ENCODE results near the gene MRAP2. TPM values are rescaled to one million over a fixed set of nuclear protein-coding genes. Genes with fewer than 3 reads are reported as not detected.
"Not testable (repeated sequence)": the region's sequence is repeated elsewhere in the genome, so short reads cannot be mapped to it uniquely, and the experiment has no call there.

MRAP2 gene
- total RNA-seq, 1 donor from 2014 or later: 4.2 TPM

- H3K4me3 ChIP-seq: no peak overlapping the region
- H3K9me3 ChIP-seq: no peaks in the 10 kb centered on the region
- intact Hi-C loops (cut with DNase I): no loop called here
- no peaks in the 10 kb centered on the region for H3K4me1 ChIP-seq
- DNase-seq (ENCODE audit: extremely low spot score in 2 of 2): no peak
- H3K36me3 ChIP-seq: no peaks in the 10 kb centered on the region
- no peaks in the 10 kb centered on the region for H3K27me3 ChIP-seq
- H3K27ac ChIP-seq: no peak overlapping the region
- TF ChIP-seq, protein P1, sequence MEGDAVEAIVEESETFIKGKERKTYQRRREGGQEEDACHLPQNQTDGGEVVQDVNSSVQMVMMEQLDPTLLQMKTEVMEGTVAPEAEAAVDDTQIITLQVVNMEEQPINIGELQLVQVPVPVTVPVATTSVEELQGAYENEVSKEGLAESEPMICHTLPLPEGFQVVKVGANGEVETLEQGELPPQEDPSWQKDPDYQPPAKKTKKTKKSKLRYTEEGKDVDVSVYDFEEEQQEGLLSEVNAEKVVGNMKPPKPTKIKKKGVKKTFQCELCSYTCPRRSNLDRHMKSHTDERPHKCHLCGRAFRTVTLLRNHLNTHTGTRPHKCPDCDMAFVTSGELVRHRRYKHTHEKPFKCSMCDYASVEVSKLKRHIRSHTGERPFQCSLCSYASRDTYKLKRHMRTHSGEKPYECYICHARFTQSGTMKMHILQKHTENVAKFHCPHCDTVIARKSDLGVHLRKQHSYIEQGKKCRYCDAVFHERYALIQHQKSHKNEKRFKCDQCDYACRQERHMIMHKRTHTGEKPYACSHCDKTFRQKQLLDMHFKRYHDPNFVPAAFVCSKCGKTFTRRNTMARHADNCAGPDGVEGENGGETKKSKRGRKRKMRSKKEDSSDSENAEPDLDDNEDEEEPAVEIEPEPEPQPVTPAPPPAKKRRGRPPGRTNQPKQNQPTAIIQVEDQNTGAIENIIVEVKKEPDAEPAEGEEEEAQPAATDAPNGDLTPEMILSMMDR (IDR thresholded peaks at IDR 0.05): no peak
- TF ChIP-seq POLR2A (IDR thresholded peaks at IDR 0.05): no peak
- TF ChIP-seq POLR2AphosphoS5 (IDR thresholded peaks at IDR 0.05; ENCODE audit: insufficient read depth in 1 of 2, low read depth in 1 of 2): no peak
These were observed 55.5 kb downstream of the MRAP2 start for GRCh38 chr6:84089081-84089480.

DNA sequence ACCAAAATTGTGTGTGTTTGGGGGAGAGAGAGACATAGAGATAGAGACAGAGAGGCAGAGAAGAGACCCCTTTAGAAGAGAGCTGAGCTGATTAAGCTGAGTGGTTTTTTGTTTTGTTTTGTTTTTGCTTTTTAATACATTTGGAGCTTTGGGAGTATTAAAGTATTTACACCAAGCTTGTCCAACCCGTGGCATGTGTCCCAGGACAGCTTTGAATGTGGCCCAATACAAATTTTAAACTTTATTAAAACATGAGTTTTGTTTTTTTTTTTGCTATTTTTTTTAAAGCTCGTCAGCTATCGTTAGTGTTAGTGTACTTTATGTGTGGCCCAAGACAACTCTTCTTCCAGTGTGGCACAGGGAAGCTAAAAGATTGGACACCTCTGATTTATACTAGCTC, 56.0 kb downstream of the MRAP2 start:
- Histone ChIP-seq H3K4me3 (no peak overlapping the region), H3K36me3 (no peaks in the 10 kb centered on the region), H3K27me3 (no peaks in the 10 kb centered on the region), H3K4me1 (no peaks in the 10 kb centered on the region), H3K27ac (no peak overlapping the region), H3K9me3 (no peaks in the 10 kb centered on the region)
- intact Hi-C loops (cut with DNase I): no loop called here
- no peak for DNase-seq (ENCODE audit: extremely low spot score in 2 of 2)
- TF ChIP-seq, protein P1 (IDR thresholded peaks at IDR 0.05): no peak
- no peak for TF ChIP-seq POLR2A (IDR thresholded peaks at IDR 0.05)
- TF ChIP-seq POLR2AphosphoS5 (IDR thresholded peaks at IDR 0.05; ENCODE audit: insufficient read depth in 1 of 2, low read depth in 1 of 2): no peak

GRCh38 chr6:84093441-84094435, 60.2 kb downstream of the MRAP2 start:
- TF ChIP-seq POLR2AphosphoS5 (IDR thresholded peaks at IDR 0.05; ENCODE audit: insufficient read depth in 1 of 2, low read depth in 1 of 2) (no peak), POLR2A (IDR thresholded peaks at IDR 0.05) (no peak)
- TF ChIP-seq, protein P1 (IDR thresholded peaks at IDR 0.05): no peak
- Histone ChIP-seq H3K27me3 (no peaks in the 10 kb centered on the region), H3K4me1 (no peaks in the 10 kb centered on the region), H3K27ac (no peak overlapping the region), H3K4me3 (no peak overlapping the region), H3K9me3 (no peaks in the 10 kb centered on the region), H3K36me3 (no peaks in the 10 kb centered on the region)
- intact Hi-C loops (cut with DNase I): no loop called here
- DNase-seq (ENCODE audit: extremely low spot score in 2 of 2): no peak

- no peak for DNase-seq (ENCODE audit: extremely low spot score in 2 of 2)
- intact Hi-C loops (cut with DNase I): no loop called here
- Histone ChIP-seq H3K27ac (no peak overlapping the region), H3K4me1 (no peaks in the 10 kb centered on the region), H3K27me3 (no peaks in the 10 kb centered on the region), H3K4me3 (no peak overlapping the region), H3K9me3 (no peaks in the 10 kb centered on the region), H3K36me3 (no peaks in the 10 kb centered on the region)
- TF ChIP-seq, protein P1 (IDR thresholded peaks at IDR 0.05): no peak
- TF ChIP-seq POLR2A (IDR thresholded peaks at IDR 0.05): no peak
- TF ChIP-seq POLR2AphosphoS5 (IDR thresholded peaks at IDR 0.05; ENCODE audit: insufficient read depth in 1 of 2, low read depth in 1 of 2): no peak
These were observed 61.6 kb downstream of the MRAP2 start for GRCh38 chr6:84095156-84095555.

DNA sequence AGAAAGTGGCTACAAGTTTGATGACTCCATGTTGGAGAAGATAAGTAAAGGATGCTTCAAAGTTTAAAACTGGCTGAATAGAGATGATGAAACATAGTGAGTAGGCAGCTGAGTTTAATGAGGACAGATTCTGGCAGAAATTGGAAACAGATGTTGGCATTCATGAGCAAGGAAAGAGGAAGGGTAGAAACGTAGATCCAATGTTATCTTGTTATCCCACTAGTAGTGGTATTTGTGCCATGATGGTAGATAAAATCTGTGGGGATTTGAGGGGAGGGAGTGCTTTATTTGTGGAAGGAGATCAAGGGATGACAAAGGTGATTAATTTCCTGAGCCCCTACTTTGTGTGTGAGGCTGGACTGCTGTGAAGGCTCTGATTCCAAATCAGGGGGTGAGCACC, 69.5 kb downstream of the MRAP2 start:
- TF ChIP-seq POLR2AphosphoS5 (IDR thresholded peaks at IDR 0.05; ENCODE audit: insufficient read depth in 1 of 2, low read depth in 1 of 2) (no peak), POLR2A (IDR thresholded peaks at IDR 0.05) (no peak)
- TF ChIP-seq, protein P1 (IDR thresholded peaks at IDR 0.05): no peak
- DNase-seq (ENCODE audit: extremely low spot score in 2 of 2): no peak

DNA sequence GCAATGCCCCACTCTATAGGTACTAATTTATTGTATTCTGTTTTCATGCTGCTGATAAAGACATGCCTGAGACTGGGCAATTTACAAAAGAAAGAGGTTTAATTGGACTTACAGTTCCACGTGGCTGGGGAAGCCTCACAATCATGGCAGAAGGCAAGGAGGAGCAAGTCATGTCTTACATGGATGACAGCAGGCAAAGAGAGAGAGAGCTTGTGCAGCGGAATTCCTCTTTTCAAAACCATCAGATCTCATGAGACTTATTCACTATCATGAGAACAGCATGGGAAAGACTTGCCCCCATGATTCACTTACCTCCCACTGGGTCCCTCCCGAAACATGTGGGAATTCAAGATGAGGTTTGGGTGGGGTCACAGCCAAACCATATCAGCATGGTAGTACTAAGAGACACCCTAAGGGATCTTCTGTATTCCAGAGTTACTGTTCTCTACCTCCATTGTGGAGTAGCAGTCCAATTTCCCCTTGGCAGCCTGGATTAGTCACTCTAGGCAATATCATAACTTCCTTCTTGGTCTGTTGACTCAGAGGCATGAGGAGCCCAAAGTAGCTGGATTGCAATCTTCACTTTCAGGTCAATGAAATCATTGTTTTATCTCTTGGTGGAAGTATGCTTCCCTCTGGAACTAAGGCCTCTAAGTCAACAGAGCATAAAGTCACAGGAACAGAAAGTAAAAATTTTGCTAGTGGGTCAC, 71.8 kb downstream of the MRAP2 start:
- H3K36me3 ChIP-seq; H3K4me1 ChIP-seq; H3K27me3 ChIP-seq; H3K27ac ChIP-seq; intact Hi-C loops (cut with DNase I); H3K4me3 ChIP-seq; DNase-seq (ENCODE audit: extremely low spot score in 2 of 2); H3K9me3 ChIP-seq: not testable (repeated sequence)

More for the DNA sequence above, 69.5 kb downstream of the MRAP2 start:
- intact Hi-C loops (cut with DNase I): no loop called here
- no peak overlapping the region for H3K27ac ChIP-seq
- no peaks in the 10 kb centered on the region for H3K27me3 ChIP-seq
- H3K4me1 ChIP-seq: no peaks in the 10 kb centered on the region
- H3K9me3 ChIP-seq: no peaks in the 10 kb centered on the region
- no peaks in the 10 kb centered on the region for H3K36me3 ChIP-seq
- no peak overlapping the region for H3K4me3 ChIP-seq
